Mucosa of descending colon (tissue), 3 donors: Measurements from ENCODE around the gene SMPD1. TPM values are rescaled to one million over a fixed set of nuclear protein-coding genes. Genes with fewer than 3 reads are reported as not detected.
A peak's percentile ranks its signal among the peaks of the same experiment; 100 is the strongest.

ENCODE experiments used
- ATAC-seq: fragments of 200-7000 bp; cut with Tn5 transposase; one replicate; pipeline ENCODE4 v1.9.1; 2020; ENCODE audit warnings: mild to moderate bottlenecking, moderate library complexity
- DNase-seq, 3 donors: peaks; one replicate each; pipeline ENCODE4 v3.0.0-alpha.2; 2020
- H3K36me3 ChIP-seq: fragments of 200-600 bp; one replicate; pipeline ENCODE4 v1.8.0; 2021; ENCODE audit warnings: low read depth, mild to moderate bottlenecking
- H3K4me1 ChIP-seq: fragments of 200-600 bp; one replicate; pipeline ENCODE4 v1.8.0; 2021; ENCODE audit warnings: low read depth, mild to moderate bottlenecking
- H3K4me3 ChIP-seq: fragments of 200-600 bp; one replicate; pipeline ENCODE4 v1.8.0; 2021; ENCODE audit warnings: mild to moderate bottlenecking
- H3K9me3 ChIP-seq: fragments of 200-600 bp; one replicate; pipeline ENCODE4 v1.8.0; 2021; ENCODE audit warnings: mild to moderate bottlenecking
- CTCF ChIP-seq: fragments of 200-600 bp; IDR thresholded peaks from one replicate; pipeline ENCODE4 v1.8.0; 2022; ENCODE audit warnings: antibody characterized with exemption, mild to moderate bottlenecking
- intact Hi-C, 2 donors: fragments of 100-400 bp; cut with DNase I in 1 of 2; cut with micrococcal nuclease in 1 of 2; formaldehyde crosslinking; loops; one replicate each; pipeline versions ENCODE4 v1.11.0 to v1.11.1; 2022; cut with DNase I, micrococcal nuclease
- total RNA-seq, 3 donors: library from RNA; stranded (reverse); fragmentation: NEBNext Ultra II Directional in 2 of 3; extraction: Animal tissue kit (Norgen Biotek cat#: 25700) in 2 of 3; gene quantifications; one replicate each; pipeline versions ENCODE4 v1.2.1 to v1.2.4, GENCODE V29; 2021 to 2023
- donor health status: DM: no; HTN: no; CAD: no; lungs with moderate emphysema.
- donor health status: DM: no; HTN: no; CAD: no.
- donor health status: DM: no; HTN: yes; CAD: no.

The SMPD1 gene
- total RNA-seq, 3 donors from 2014 or later = 45.3 to 86.6 (median 62.0) TPM

GRCh38 chr11:6353367-6353987 is 36.8 kb upstream of the SMPD1 start:
- no peaks in the 10 kb centered on the region for H3K9me3 ChIP-seq
- no peak overlapping the region for H3K4me3 ChIP-seq
- DNase-seq (peak in 2 of 3 donors; percentile 65 to 69), ATAC-seq (peak; percentile 93)
- H3K4me1 ChIP-seq = no peaks in the 10 kb centered on the region
- no peaks in the 10 kb centered on the region for H3K36me3 ChIP-seq
- intact Hi-C loops = loop anchor here in 1 of 2 donors (10.0 kb wide), 1 partner anchor 329 kb away; no protein-coding TSS in a partner anchor
- TF ChIP-seq CTCF = peak; percentile 84

- no peaks in the 10 kb centered on the region for H3K36me3 ChIP-seq
- no peaks in the 10 kb centered on the region for H3K4me1 ChIP-seq
- H3K4me3 ChIP-seq = no peak overlapping the region
- DNase-seq (no peak), ATAC-seq (no peak)
- H3K9me3 ChIP-seq = no peaks in the 10 kb centered on the region
- TF ChIP-seq CTCF = no peak
- intact Hi-C loops = loop anchor here in 1 of 2 donors (10.0 kb wide), 1 partner anchor 330 kb away; no protein-coding TSS in a partner anchor
Measured at GRCh38 chr11:6354651-6355485, 35.4 kb upstream of the SMPD1 start.

GRCh38 chr11:6356503-6357055 is 33.7 kb upstream of the SMPD1 start:
- no peaks in the 10 kb centered on the region for H3K36me3 ChIP-seq
- no peaks in the 10 kb centered on the region for H3K9me3 ChIP-seq
- H3K4me3 ChIP-seq = no peak overlapping the region
- no peak for ATAC-seq
- intact Hi-C loops = loop anchor here in 1 of 2 donors (10.0 kb wide), 1 partner anchor 332 kb away; no protein-coding TSS in a partner anchor
- H3K4me1 ChIP-seq = no peaks in the 10 kb centered on the region
- TF ChIP-seq CTCF = no peak
- DNase-seq = no peak

- ATAC-seq = peak; percentile 36
Measured at GRCh38 chr11:6357222-6357621, 33.1 kb upstream of the SMPD1 start.

More at GRCh38 chr11:6357222-6357621, 33.1 kb upstream of the SMPD1 start:
- no peaks in the 10 kb centered on the region for H3K4me1 ChIP-seq
- intact Hi-C loops = loop anchor here in 1 of 2 donors (10.0 kb wide), 1 partner anchor 332 kb away; no protein-coding TSS in a partner anchor
- TF ChIP-seq CTCF = no peak
- no peak overlapping the region for H3K4me3 ChIP-seq
- DNase-seq = peak in 1 of 3 donors; percentile 35
- H3K36me3 ChIP-seq = no peaks in the 10 kb centered on the region
- H3K9me3 ChIP-seq = no peaks in the 10 kb centered on the region
